H9 (cell line): ENCODE measurements around the gene CTDSP2. TPM values are rescaled to one million over a fixed set of nuclear protein-coding genes. Genes with fewer than 3 reads are reported as not detected.

Experiments
- DNase-seq: peaks from one replicate; pipeline ENCODE4 v3.0.0-alpha.2; 2017
- H2AFZ ChIP-seq: one replicate; pipeline ENCODE4 v1.6.1; 2013; ENCODE audit warnings: mild to moderate bottlenecking, low read length, control low read depth, moderate library complexity
- H2AK5ac ChIP-seq: 2 replicates; pipeline ENCODE4 v1.6.1; 2013; ENCODE audit warnings: low read length, control low read depth, mixed read lengths; ENCODE audit not compliant: insufficient read length
- H2BK120ac ChIP-seq: one replicate; pipeline ENCODE4 v1.6.1; 2013; ENCODE audit warnings: low read depth, mild to moderate bottlenecking, low read length, control low read depth, inconsistent platforms; ENCODE audit not compliant: poor library complexity, severe bottlenecking
- H2BK12ac ChIP-seq: 2 replicates; pipeline ENCODE4 v1.6.1; 2013; ENCODE audit warnings: low read length, control low read depth, mixed read lengths, low read depth; ENCODE audit not compliant: insufficient read length
- H2BK15ac ChIP-seq: 2 replicates; pipeline ENCODE4 v1.6.1; 2013; ENCODE audit warnings: low read depth, low read length, control low read depth
- H2BK20ac ChIP-seq: one replicate; pipeline ENCODE4 v1.6.1; 2013; ENCODE audit warnings: low read depth, mild to moderate bottlenecking, low read length, control low read depth, inconsistent platforms; ENCODE audit not compliant: poor library complexity, severe bottlenecking
- H2BK5ac ChIP-seq: 2 replicates; pipeline ENCODE4 v1.6.1; 2013; ENCODE audit warnings: low read length, control low read depth, mixed read lengths; ENCODE audit not compliant: insufficient read length
- H3K14ac ChIP-seq: 2 replicates; pipeline ENCODE4 v1.6.1; 2013; ENCODE audit warnings: low read length, control low read depth; ENCODE audit not compliant: insufficient read depth
- H3K18ac ChIP-seq: 2 replicates; pipeline ENCODE4 v1.6.1; 2013; ENCODE audit warnings: low read depth, mild to moderate bottlenecking, mixed read lengths, low read length, control low read depth; ENCODE audit not compliant: insufficient read length
- H3K23ac ChIP-seq: 2 replicates; pipeline ENCODE4 v1.6.1; 2013; ENCODE audit warnings: low read length, control low read depth, mixed read lengths, low read depth; ENCODE audit not compliant: insufficient read length
- H3K23me2 ChIP-seq: 2 replicates; pipeline ENCODE4 v1.6.1; 2013; ENCODE audit warnings: low read depth, mild to moderate bottlenecking, mixed read lengths, low read length, control low read depth; ENCODE audit not compliant: insufficient read length, poor library complexity, severe bottlenecking
- H3K27ac ChIP-seq: 2 replicates; pipeline ENCODE4 v1.5.1; 2013; ENCODE audit warnings: low read length, control low read depth, mixed read lengths, low read depth; ENCODE audit not compliant: insufficient read length
- H3K27me3 ChIP-seq: 2 replicates; pipeline ENCODE4 v1.6.1; 2013; ENCODE audit warnings: low read length, control low read depth, inconsistent platforms; ENCODE audit not compliant: insufficient read depth
- H3K4ac ChIP-seq: 2 replicates; pipeline ENCODE4 v1.6.1; 2013; ENCODE audit warnings: low read depth, mild to moderate bottlenecking, control low read depth, inconsistent platforms, low read length, moderate library complexity
- H3K4me1 ChIP-seq: 2 replicates; pipeline ENCODE4 v1.6.1; 2013; ENCODE audit warnings: low read length, control low read depth, inconsistent platforms; ENCODE audit not compliant: insufficient read depth
- H3K4me2 ChIP-seq: 2 replicates; pipeline ENCODE4 v1.6.1; 2013; ENCODE audit warnings: low read length, control low read depth, mixed read lengths; ENCODE audit not compliant: insufficient read length, insufficient read depth
- H3K56ac ChIP-seq: 2 replicates; pipeline ENCODE4 v1.6.1; 2013; ENCODE audit warnings: low read depth, mild to moderate bottlenecking, mixed read lengths, low read length, control low read depth; ENCODE audit not compliant: insufficient read length
- H3K79me1 ChIP-seq: 2 replicates; pipeline ENCODE4 v1.6.1; 2013; ENCODE audit warnings: low read depth, mild to moderate bottlenecking, moderate library complexity, low read length, control low read depth, inconsistent platforms; ENCODE audit not compliant: insufficient read depth, poor library complexity, severe bottlenecking
- H3K79me2 ChIP-seq: 2 replicates; pipeline ENCODE4 v1.6.1; 2013; ENCODE audit warnings: low read length, control low read depth, inconsistent platforms; ENCODE audit not compliant: insufficient read depth
- H3K9ac ChIP-seq: 2 replicates; pipeline ENCODE4 v1.6.1; 2013; ENCODE audit warnings: low read length, control low read depth, mixed read lengths; ENCODE audit not compliant: insufficient read length; ENCODE audit errors: extremely low read depth
- H3K9me3 ChIP-seq: one replicate; pipeline ENCODE4 v1.6.1; 2013; ENCODE audit warnings: low read depth, low read length, inconsistent platforms; ENCODE audit not compliant: control insufficient read depth
- H3T11ph ChIP-seq: one replicate; pipeline ENCODE4 v1.6.1; 2013; ENCODE audit warnings: mild to moderate bottlenecking, low read length, control low read depth, inconsistent platforms
- H4K20me1 ChIP-seq: one replicate; pipeline ENCODE4 v1.6.1; 2013; ENCODE audit not compliant: control insufficient read depth, insufficient read length, insufficient read depth
- H4K5ac ChIP-seq: 2 replicates; pipeline ENCODE4 v1.6.1; 2013; ENCODE audit warnings: low read depth, mild to moderate bottlenecking, mixed read lengths, low read length, control low read depth; ENCODE audit not compliant: insufficient read length
- H4K8ac ChIP-seq: replicated peaks from 2 replicates; pipeline ENCODE4 v1.6.1; 2013; ENCODE audit warnings: low read length, control low read depth, mixed read lengths, low read depth; ENCODE audit not compliant: insufficient read length
- H4K91ac ChIP-seq: 2 replicates; pipeline ENCODE4 v1.6.1; 2013; ENCODE audit warnings: low read depth, mild to moderate bottlenecking, moderate library complexity, mixed read lengths, low read length, control low read depth; ENCODE audit not compliant: insufficient read length
- H3K27ac Mint-ChIP-seq, 3 experiments: 2 replicates in 2 of 3; 3 replicates in 1 of 3; pipeline ENCODE4 v1.8.0; 2020 to 2021; ENCODE audit warnings: mixed read lengths in 3 of 3, mild to moderate bottlenecking in 1 of 3, moderate library complexity in 1 of 3
- H3K27me3 Mint-ChIP-seq: 2 replicates; pipeline ENCODE4 v1.8.0; 2021; ENCODE audit warnings: low read depth, mild to moderate bottlenecking, moderate library complexity, mixed read lengths
- H3K36me3 Mint-ChIP-seq, 3 experiments: 2 replicates in 2 of 3; 3 replicates in 1 of 3; pipeline ENCODE4 v1.8.0; 2020 to 2021; ENCODE audit warnings: low read depth in 3 of 3, mixed read lengths in 3 of 3; ENCODE audit not compliant: insufficient read depth in 1 of 3
- H3K4me1 Mint-ChIP-seq, 2 experiments: 2 replicates each; pipeline ENCODE4 v1.8.0; 2020; ENCODE audit warnings: mixed read lengths in 2 of 2
- H3K4me3 Mint-ChIP-seq, 2 experiments: 2 replicates in 1 of 2; 3 replicates in 1 of 2; pipeline ENCODE4 v1.8.0; 2020 to 2021; ENCODE audit warnings: mild to moderate bottlenecking in 2 of 2, mixed read lengths in 2 of 2, moderate library complexity in 1 of 2
- H3K9me3 Mint-ChIP-seq, 2 experiments: 2 replicates in 1 of 2; 3 replicates in 1 of 2; pipeline ENCODE4 v1.8.0; 2020; ENCODE audit warnings: mild to moderate bottlenecking in 2 of 2, mixed read lengths in 2 of 2, moderate library complexity in 1 of 2
- WGBS: extraction: QIAGEN DNeasy Blood & Tissue Kit; methylation state at CpG from one replicate; pipeline ENCODE4 v1.1.7; 2013; ENCODE audit warnings: missing lambda C conversion rate, low lambda C conversion rate, mixed read lengths; ENCODE audit not compliant: insufficient read length; ENCODE audit errors: extremely low coverage; 5-methylcytosine and 5-hydroxymethylcytosine counted together
- total RNA-seq: library from RNA; stranded (reverse); gene quantifications from 2 replicates; pipeline ENCODE4 v1.2.1, GENCODE V29; 2021
- TF ChIP-seq, protein P1 (sequence below): fragments of 200-600 bp; sonication (generic); conservative IDR thresholded peaks from 3 replicates; pipeline ENCODE4 v1.8.0; 2021; ENCODE audit warnings: antibody characterized with exemption, mild to moderate bottlenecking

Gene CTDSP2
- total RNA-seq, 1 experiment from 2014 or later, result 103 TPM

DNA sequence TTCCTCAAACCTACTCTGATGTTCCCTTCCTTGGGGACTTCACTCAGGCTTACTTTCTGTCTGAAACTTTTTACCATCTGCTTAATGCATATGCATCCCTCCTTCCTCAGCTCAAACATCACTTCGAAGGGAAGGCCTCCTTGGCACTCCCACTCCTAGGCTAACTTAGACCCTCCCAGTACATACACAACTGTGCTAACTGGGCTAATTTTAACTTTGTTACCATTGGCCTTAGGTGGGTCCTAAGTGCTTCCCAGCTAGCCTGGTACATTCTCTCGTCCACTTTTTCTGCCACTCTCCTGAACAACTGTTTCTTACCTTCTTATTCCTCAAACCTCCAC, 70.3 kb downstream of the CTDSP2 start:
- Histone ChIP-seq H3K23ac (no peak overlapping the region), H2AK5ac (no peak overlapping the region), H3K27ac (no peak overlapping the region), H4K8ac (no peak overlapping the region), H3T11ph (no peak overlapping the region), H3K9ac (no peak overlapping the region), H3K4me1 (no peaks in the 10 kb centered on the region), H3K79me2 (no peaks in the 10 kb centered on the region), H3K18ac (no peak overlapping the region), H4K20me1 (no peaks in the 10 kb centered on the region), H2BK12ac (no peak overlapping the region), H2BK120ac (no peak overlapping the region), H3K27me3 (no peaks in the 10 kb centered on the region), H3K9me3 (no peaks in the 10 kb centered on the region), H3K14ac (no peak overlapping the region), H4K5ac (no peak overlapping the region), H4K91ac (no peak overlapping the region), H3K56ac (no peak overlapping the region), H3K79me1 (no peaks in the 10 kb centered on the region), H3K23me2 (peaks cover 8% of the 10 kb centered on the region), H2BK15ac (no peak overlapping the region), H3K4me2 (no peak overlapping the region), H2BK5ac (no peak overlapping the region), H2AFZ (no peak overlapping the region), H2BK20ac (no peak overlapping the region), H3K4ac (no peak overlapping the region)
- Mint-ChIP-seq H3K27ac (no peak overlapping the region), H3K36me3 (peaks cover under 1 to 9% (median 3%) of the 10 kb centered on the region in 3 experiments; a peak in 3 of 7 replicates), H3K4me1 (peaks cover 7 to 10% of the 10 kb centered on the region in 2 experiments; a peak in 3 of 4 replicates), H3K9me3 (no peaks in the 10 kb centered on the region), H3K27me3 (peaks cover 7% of the 10 kb centered on the region; the same call in 1 of the 2 replicates), H3K4me3 (peak overlapping the region in 1 of 2 experiments; percentile 7; a peak in 1 of 5 replicates)
- TF ChIP-seq, protein P1, sequence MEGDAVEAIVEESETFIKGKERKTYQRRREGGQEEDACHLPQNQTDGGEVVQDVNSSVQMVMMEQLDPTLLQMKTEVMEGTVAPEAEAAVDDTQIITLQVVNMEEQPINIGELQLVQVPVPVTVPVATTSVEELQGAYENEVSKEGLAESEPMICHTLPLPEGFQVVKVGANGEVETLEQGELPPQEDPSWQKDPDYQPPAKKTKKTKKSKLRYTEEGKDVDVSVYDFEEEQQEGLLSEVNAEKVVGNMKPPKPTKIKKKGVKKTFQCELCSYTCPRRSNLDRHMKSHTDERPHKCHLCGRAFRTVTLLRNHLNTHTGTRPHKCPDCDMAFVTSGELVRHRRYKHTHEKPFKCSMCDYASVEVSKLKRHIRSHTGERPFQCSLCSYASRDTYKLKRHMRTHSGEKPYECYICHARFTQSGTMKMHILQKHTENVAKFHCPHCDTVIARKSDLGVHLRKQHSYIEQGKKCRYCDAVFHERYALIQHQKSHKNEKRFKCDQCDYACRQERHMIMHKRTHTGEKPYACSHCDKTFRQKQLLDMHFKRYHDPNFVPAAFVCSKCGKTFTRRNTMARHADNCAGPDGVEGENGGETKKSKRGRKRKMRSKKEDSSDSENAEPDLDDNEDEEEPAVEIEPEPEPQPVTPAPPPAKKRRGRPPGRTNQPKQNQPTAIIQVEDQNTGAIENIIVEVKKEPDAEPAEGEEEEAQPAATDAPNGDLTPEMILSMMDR, result no peak
- WGBS, result no CpG with 5 or more reads among the region's 2 CpGs
- no peak for DNase-seq
